ENCODE results near the gene TJP3. TPM values are rescaled to one million over a fixed set of nuclear protein-coding genes. Genes with fewer than 3 reads are reported as not detected.

TJP3 gene
- total and polyA plus RNA-seq, 9 donors, result 0.18 to 24.4 (median 2.8) TPM; not detected in 2

DNA sequence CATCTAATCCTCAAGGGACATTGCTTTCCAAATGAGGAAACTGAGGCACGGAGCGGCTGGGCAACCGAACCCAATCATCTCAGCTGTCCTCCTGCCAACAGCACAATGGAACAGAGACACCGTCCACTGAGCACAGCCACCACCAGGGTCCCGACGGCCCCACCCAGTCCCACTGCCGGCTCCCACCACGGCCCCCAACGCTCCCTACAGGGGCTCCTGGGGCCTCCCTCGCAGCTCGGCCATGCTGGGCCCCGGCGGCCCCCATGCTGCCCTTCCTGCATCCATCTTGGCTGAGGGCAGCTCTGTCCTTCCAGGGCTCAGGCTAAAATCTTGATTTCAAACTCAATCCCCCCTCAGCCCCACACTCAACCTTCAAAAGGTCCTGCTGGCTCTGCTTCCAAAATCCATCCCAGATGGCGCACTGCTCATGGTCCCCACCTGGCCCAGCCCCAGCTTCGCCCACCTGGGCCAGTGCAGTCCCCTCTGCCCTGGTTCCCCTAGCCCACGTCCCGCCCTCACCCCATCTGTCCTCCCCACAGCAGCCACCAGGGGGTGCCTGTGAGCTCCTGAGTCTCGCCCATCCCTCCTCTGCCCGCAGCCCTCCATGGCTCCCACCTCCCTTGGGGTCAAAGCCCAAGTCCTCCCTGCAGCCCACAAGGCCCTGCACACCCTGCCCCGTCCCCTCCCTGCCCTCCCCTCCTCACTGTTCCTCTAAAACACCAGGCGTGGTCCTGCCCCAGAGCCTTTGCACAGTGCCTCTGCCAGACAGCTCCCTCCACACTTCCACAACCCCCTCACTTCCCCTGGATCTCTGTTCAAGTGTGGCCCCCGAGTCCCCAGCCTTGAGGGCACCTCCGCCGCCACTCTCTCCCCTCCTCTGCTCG lies 15.8 kb upstream of the TJP3 start:
- intact Hi-C loops (cut with DNase I), result no loop called here
- peak in 1 of 5 donors; percentile 50 for DNase-seq
- H3K27me3 ChIP-seq, result no peaks in the 10 kb centered on the region
- H3K4me1 ChIP-seq (ENCODE audit: insufficient read depth), result peaks cover 5% of the 10 kb centered on the region
- no peaks in the 10 kb centered on the region for H3K9me3 ChIP-seq
- 86 to 91% (median 88%) methylated on average over 25 of the region's 25 CpGs for WGBS, 3 donors
- H3K4me3 ChIP-seq, result no peak overlapping the region
- no peak for TF ChIP-seq EP300 (IDR thresholded peaks at IDR 0.05)
- TF ChIP-seq, protein P1, sequence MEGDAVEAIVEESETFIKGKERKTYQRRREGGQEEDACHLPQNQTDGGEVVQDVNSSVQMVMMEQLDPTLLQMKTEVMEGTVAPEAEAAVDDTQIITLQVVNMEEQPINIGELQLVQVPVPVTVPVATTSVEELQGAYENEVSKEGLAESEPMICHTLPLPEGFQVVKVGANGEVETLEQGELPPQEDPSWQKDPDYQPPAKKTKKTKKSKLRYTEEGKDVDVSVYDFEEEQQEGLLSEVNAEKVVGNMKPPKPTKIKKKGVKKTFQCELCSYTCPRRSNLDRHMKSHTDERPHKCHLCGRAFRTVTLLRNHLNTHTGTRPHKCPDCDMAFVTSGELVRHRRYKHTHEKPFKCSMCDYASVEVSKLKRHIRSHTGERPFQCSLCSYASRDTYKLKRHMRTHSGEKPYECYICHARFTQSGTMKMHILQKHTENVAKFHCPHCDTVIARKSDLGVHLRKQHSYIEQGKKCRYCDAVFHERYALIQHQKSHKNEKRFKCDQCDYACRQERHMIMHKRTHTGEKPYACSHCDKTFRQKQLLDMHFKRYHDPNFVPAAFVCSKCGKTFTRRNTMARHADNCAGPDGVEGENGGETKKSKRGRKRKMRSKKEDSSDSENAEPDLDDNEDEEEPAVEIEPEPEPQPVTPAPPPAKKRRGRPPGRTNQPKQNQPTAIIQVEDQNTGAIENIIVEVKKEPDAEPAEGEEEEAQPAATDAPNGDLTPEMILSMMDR (IDR thresholded peaks at IDR 0.05), result no peak
- no peak for TF ChIP-seq POLR2A (IDR thresholded peaks at IDR 0.05)
- no peaks in the 10 kb centered on the region for H3K36me3 ChIP-seq
- no peak overlapping the region for H3K27ac ChIP-seq

DNA sequence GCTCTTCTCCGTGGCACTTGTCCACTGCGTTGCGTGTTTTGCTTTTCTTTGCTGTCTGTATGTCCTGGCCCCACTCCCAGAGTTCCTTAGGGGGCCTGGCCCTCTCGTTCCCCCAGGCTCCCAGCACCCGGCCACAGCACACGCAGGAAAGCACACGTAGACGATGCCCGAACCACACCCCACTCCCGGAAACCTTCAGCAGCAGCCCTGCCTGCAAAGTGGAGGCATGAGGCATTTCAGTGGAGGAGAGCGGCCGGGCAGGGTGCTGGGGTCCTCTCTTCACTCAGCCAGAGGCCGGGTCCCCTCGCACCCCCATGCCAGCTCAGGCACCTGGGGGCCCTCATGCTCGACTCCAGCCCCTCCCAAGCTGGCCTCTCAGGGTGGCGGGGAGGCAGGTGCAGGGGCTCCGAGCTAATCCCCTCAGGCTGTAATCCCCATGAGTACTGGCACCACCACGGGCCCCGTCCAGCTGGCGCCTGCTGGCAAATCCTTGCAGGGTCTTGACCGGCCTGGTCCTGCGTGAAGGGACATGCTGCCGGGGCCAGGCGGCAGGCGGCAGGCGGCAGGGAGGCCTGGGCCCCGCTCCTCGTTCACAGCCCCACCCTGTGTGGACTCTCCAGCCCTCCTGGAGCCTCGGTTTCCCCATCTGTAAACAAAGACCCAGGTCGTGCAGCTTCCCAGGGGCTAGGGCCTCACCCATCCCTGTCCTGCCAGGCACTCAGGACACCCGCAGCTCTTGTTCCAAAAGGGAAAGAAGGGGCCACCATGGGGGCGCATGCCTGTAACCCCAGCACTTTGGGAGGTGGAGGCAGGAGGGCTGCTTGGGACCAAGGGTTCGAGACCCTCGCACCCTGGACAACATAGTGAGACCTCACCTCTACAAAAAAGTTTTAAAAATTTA lies 14.9 kb upstream of the TJP3 start:
- WGBS, 3 donors, result 73 to 82% (median 80%) methylated on average over 34 of the region's 34 CpGs

DNA sequence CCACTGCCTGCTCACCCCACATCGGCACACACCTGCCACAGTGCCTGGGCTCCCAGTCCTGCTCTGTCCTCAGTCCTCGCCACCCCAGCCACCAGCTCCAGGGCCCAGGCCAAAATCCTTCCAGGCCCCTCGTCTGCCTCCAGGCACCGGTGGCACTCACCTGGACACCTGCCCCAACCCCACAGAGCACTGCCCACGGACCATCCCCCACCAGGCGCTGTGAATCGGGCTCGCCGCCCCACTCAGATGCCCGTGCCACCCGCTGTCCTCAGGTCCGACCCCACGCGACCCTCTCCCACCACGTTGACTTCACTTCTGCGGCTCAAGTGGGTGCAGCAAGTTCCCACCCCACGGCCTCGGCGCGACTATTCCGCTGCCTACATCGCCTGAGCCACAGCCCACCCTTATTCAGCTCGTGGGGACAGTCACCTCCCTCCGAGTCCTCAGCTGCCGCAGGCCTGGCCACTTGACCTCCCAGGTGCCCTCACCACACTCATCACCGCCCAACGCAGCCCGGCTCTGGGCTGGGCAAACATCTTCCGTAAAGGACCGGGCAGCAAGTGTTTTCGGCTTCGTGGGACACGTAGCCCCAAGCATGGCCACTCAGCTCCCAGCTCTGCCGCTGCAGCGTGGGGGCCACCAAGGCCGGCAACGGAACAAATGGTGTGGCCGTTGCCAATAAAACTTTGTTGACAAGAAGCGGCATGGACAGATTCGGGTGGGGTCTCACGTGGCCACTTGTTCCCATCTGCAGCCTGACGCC lies 13.6 kb upstream of the TJP3 start:
- intact Hi-C loops (cut with DNase I), result no loop called here
- no peaks in the 10 kb centered on the region for H3K36me3 ChIP-seq
- no peak overlapping the region for H3K4me3 ChIP-seq
- TF ChIP-seq EP300 (IDR thresholded peaks at IDR 0.05) (no peak), POLR2A (IDR thresholded peaks at IDR 0.05) (no peak)
- TF ChIP-seq, protein P1 (IDR thresholded peaks at IDR 0.05), result no peak
- peaks cover 11% of the 10 kb centered on the region for H3K4me1 ChIP-seq (ENCODE audit: insufficient read depth)
- no peak for DNase-seq
- H3K27ac ChIP-seq, result no peak overlapping the region
- no peaks in the 10 kb centered on the region for H3K9me3 ChIP-seq
- 84 to 92% (median 90%) methylated on average over 42 of the region's 42 CpGs for WGBS, 3 donors
- H3K27me3 ChIP-seq, result no peaks in the 10 kb centered on the region

More for the DNA sequence above, 14.9 kb upstream of the TJP3 start:
- Histone ChIP-seq H3K4me3 (no peak overlapping the region), H3K4me1 (ENCODE audit: insufficient read depth) (peaks cover 7% of the 10 kb centered on the region), H3K36me3 (no peaks in the 10 kb centered on the region), H3K27me3 (no peaks in the 10 kb centered on the region), H3K27ac (no peak overlapping the region), H3K9me3 (no peaks in the 10 kb centered on the region)
- DNase-seq, result no peak
- intact Hi-C loops (cut with DNase I), result no loop called here
- TF ChIP-seq EP300 (IDR thresholded peaks at IDR 0.05) (no peak), POLR2A (IDR thresholded peaks at IDR 0.05) (no peak)
- TF ChIP-seq, protein P1 (IDR thresholded peaks at IDR 0.05), result no peak
